K562 (cell line): Measurements from ENCODE around the gene CCDC148. TPM values are rescaled to one million over a fixed set of nuclear protein-coding genes. Genes with fewer than 3 reads are reported as not detected.

Experiments used
- BCOR ChIP-seq: fragments of 450-650 bp; IDR thresholded peaks from 2 replicates; pipeline ENCODE4 v1.6.1; 2016
- C11orf30 ChIP-seq: fragments of 450-650 bp; IDR thresholded peaks from 2 replicates; pipeline ENCODE4 v1.6.1; 2016; ENCODE audit warnings: low read depth, mild to moderate bottlenecking
- CREBBP ChIP-seq: IDR thresholded peaks from one replicate; pipeline ENCODE4 v1.6.1; 2012; ENCODE audit warnings: low read depth, mild to moderate bottlenecking, control low read depth, inconsistent platforms, low read length
- DNMT1 ChIP-seq: fragments of 450-650 bp; IDR thresholded peaks from 2 replicates; pipeline ENCODE4 v1.6.1; 2016; ENCODE audit warnings: antibody characterized with exemption, mild to moderate bottlenecking
- ETS1 ChIP-seq: conservative IDR thresholded peaks from 2 replicates; pipeline ENCODE4 v1.6.1; 2011; ENCODE audit warnings: low read depth, mild to moderate bottlenecking, low read length; ENCODE audit not compliant: control insufficient read depth
- JUNB ChIP-seq: fragments of 450-650 bp; formaldehyde crosslinking; conservative IDR thresholded peaks from 2 replicates; pipeline ENCODE4 v1.4.0; 2020; ENCODE audit warnings: mild to moderate bottlenecking
- MGA ChIP-seq: fragments of 450-650 bp; IDR thresholded peaks from 2 replicates; pipeline ENCODE4 v1.6.1; 2016; ENCODE audit warnings: mild to moderate bottlenecking, moderate library complexity
- MXD1 ChIP-seq: fragments of 250-450 bp; sonication (Bioruptor Pico); IDR thresholded peaks from 2 replicates; pipeline ENCODE4 v1.8.0; 2021; ENCODE audit warnings: borderline replicate concordance, mild to moderate bottlenecking, moderate library complexity; ENCODE audit not compliant: poor library complexity, severe bottlenecking
- NELFE ChIP-seq: IDR thresholded peaks from 2 replicates; pipeline ENCODE4 v1.6.1; 2011; ENCODE audit warnings: mild to moderate bottlenecking; ENCODE audit not compliant: insufficient read depth, insufficient read length
- NFXL1 ChIP-seq: fragments of 450-650 bp; formaldehyde crosslinking; IDR thresholded peaks from 2 replicates; pipeline ENCODE4 v1.4.0; 2021; ENCODE audit warnings: mild to moderate bottlenecking
- NRF1 ChIP-seq, 2 experiments: fragments of 450-650 bp; IDR thresholded peaks in 1 of 2; conservative IDR thresholded peaks in 1 of 2; 2 replicates each; pipeline ENCODE4 v1.6.1; 2014; ENCODE audit warnings: mild to moderate bottlenecking in 2 of 2
- PREB ChIP-seq: sonication (generic); formaldehyde crosslinking; IDR thresholded peaks from 2 replicates; pipeline ENCODE4 v1.8.1; 2023; ENCODE audit warnings: mild to moderate bottlenecking, missing genetic modification reagents
- RAD21 ChIP-seq, 2 experiments: fragments of 250-450 bp in 1 of 2; fragments of 450-650 bp in 1 of 2; sonication (Bioruptor Pico) in 1 of 2; formaldehyde crosslinking in 1 of 2; IDR thresholded peaks in 1 of 2; conservative IDR thresholded peaks in 1 of 2; 2 replicates each; pipeline versions ENCODE4 v1.4.0 to v1.8.0; 2020 to 2022; ENCODE audit warnings: mild to moderate bottlenecking in 2 of 2, moderate library complexity in 1 of 2
- polyA plus RNA-seq, 8 experiments: library from polyadenylated mRNA; depleted of rRNA in 4 of 8; stranded (reverse) in 5 of 8; unstranded in 3 of 8; fragments of >200 nt; fragmentation: Nextera tagmentation in 2 of 8; fragmentation: Illumina TruSeq in 1 of 8; extraction: Ambion mirVana in 2 of 8; extraction: Trizol in 1 of 8; gene quantifications; 2 replicates each; pipeline versions ENCODE4 v1.2.1 to v1.2.3, GENCODE V29; 2011 to 2014; ENCODE audit warnings: inconsistent platforms in 1 of 8, missing spikeins in 1 of 8
- total RNA-seq, 7 experiments: library from RNA; depleted of rRNA in 6 of 7; stranded (reverse); fragments of >200 nt in 6 of 7; fragmentation: Illumina TruSeq in 2 of 7; extraction: Trizol in 2 of 7; gene quantifications; 2 replicates each; pipeline versions ENCODE4 v1.2.1 to v1.2.3, GENCODE V29; 2011 to 2021; ENCODE audit warnings: low replicate concordance in 1 of 7

Gene CCDC148
- total and polyA plus RNA-seq, 9 of the 15 experiments (the other 6 are each of a cell fraction or from before 2014, with no cell fraction given) = 0.10 to 1.4 (median 0.65) TPM

GRCh38 chr2:158214431-158214830, 242.1 kb downstream of the CCDC148 start (continued):
- TF ChIP-seq PREB (CRISPR knock-in tag) (no peak), ETS1 (no peak), NRF1 (conservative IDR thresholded peaks at IDR 0.05 in 1 of 2, IDR thresholded peaks at IDR 0.05 in 1 of 2) (peak; percentile 23 to 53; a peak in 2 of 4 replicates), CREBBP (no peak), JUNB (CRISPR knock-in tag) (peak; percentile 83), RAD21 (CRISPR knock-in tag; conservative IDR thresholded peaks at IDR 0.05 in 1 of 2, IDR thresholded peaks at IDR 0.05 in 1 of 2) (no peak; a peak in 1 of 4 replicates), NELFE (no peak), MXD1 (no peak), C11orf30 (peak; percentile 82), NFXL1 (CRISPR knock-in tag) (no peak), DNMT1 (0 out of 2 replicates have a peak, but pooled peaks have one; percentile 42), BCOR (no peak), MGA (no peak)
